GM12874 (cell line): Measurements from ENCODE around the gene GNG12.
A peak's percentile ranks its signal among the peaks of the same experiment; 100 is the strongest.

Source experiments
- CTCF ChIP-seq: IDR thresholded peaks from 2 replicates; pipeline ENCODE4 v1.5.1; 2011; ENCODE audit warnings: low read depth, mild to moderate bottlenecking, control low read depth, low read length, moderate library complexity; ENCODE audit not compliant: insufficient read depth

The GNG12 gene

DNA sequence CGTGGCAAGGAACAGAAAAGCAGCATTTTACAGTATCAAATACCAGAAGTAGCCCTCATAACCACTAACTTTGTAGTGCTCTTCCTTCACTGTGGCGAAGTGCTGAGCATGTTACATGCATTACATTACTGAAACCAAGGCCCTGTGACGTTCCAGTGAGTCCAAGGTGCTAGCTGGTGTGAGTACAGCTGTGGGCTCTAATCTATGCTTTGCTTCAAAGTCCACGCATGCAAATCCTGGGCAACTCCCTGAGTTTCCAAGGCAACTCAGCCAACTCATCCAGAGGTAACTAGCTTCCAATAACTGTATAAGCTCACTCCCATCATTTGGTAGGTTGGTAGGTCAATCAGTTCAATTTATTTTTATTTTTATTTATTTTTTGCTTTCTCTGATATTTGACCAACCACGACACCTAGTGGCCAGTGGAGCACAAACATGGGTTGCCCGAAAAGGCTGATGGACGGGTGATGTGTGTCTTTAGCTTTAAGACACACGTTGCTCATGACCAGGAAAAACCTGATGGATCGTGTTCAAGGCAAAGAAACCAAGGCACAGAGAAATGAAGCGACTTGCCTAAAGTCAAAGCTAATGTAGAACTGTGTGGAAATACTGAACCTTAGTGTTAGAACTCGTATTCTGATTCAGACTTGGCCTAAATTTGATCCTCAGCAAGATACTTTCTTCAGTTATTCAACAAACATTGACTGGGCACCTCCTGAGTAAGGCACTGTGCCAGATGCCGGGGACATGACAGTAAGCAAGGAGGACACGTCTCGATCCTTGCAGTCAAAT, 73.0 kb downstream of the GNG12 start:
- peak; percentile 56 for TF ChIP-seq CTCF

DNA sequence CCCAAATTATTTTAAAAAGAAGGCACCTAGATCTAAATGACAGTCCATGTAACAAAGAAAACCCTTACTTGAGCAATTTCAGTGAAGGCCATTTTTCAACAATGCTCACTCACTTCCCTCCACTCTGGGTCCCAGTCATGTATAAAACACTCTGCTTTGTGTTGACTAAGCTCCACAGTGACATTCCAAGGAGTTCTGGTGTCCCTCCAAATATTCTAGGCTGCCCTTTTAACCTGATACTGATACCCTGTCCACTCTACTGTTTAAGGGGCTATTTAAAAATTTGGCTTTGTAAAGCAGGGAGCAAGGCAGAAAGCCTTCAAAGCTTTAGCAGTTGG, 73.6 kb downstream of the GNG12 start:
- no peak for TF ChIP-seq CTCF

- TF ChIP-seq CTCF: no peak
These were observed 74.2 kb downstream of the GNG12 start for GRCh38 chr1:67759066-67759465.

DNA sequence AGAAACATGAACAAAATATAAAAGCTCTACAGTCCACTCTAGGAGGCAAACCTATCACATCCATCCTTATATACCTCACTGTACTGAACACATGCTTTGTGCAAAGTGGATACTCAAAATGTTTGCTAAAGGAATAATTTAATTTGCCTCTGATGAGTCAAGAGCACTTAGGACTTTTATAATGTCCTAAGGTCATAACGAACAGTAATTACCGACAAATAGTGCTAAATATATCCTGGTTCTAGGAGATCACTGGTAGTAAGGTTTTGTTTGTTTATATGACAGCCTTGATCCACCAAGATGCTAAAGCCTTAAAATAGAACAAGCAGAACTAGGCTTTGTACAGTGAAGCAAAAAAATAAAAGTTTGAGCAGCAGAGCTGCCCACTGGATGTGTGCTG, 77.6 kb downstream of the GNG12 start:
- TF ChIP-seq CTCF: no peak

DNA sequence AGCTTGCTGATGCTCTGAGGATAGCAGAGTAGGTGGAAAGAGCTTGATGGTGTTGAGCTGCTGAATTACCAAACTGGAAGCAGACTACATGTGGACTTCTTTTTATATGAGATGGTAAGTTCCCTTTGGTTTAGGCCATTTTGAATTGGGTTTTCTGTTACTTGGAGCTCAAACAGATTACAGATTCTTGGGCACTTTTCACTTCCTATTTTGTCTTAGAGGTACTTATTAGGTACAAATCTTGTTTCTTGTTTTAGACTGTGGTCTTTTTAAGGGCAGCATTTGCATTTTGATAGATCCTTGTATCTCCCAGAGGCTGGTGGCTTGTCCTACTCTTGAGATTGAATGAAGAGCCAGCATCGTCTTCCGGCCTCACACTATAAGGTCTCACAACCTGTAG, 78.1 kb downstream of the GNG12 start:
- no peak for TF ChIP-seq CTCF

DNA sequence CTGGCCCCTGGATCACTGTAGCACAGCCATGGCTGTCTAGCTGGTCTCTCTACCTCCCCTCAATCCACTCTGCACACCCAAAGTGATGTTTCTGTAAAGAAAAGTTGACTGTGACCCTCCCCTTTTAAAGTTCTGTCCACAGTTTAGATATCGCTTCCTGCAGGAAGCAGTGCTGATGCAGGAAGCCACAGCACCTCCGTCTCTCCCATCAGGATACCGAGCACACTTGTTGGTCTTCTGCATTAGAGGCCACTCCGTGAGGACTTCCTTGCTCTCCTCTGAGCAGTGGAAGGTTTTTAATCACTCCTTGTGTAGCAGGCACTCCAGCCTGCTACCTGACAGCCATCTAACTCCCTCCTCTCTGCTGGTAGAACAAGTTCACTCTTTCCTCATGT, 78.7 kb downstream of the GNG12 start:
- TF ChIP-seq CTCF: no peak

- no peak for TF ChIP-seq CTCF
These were observed 79.3 kb downstream of the GNG12 start for GRCh38 chr1:67753776-67754525.
